Motor neuron (in vitro differentiated cells): Measurements from ENCODE around the gene CAMK2A. TPM values are rescaled to one million over a fixed set of nuclear protein-coding genes. Genes with fewer than 3 reads are reported as not detected.

Experiments
- ATAC-seq, 8 experiments: fragments of 200-7000 bp; cut with Tn5 transposase; replicated peaks in 6 of 8; 2 replicates each; pipeline ENCODE4 v1.8.0; 2021; ENCODE audit warnings: mild to moderate bottlenecking in 8 of 8, moderate library complexity in 8 of 8
- H3K27ac ChIP-seq, 2 donors: fragments of 250-450 bp; sonication (Bioruptor Pico); 2 replicates each; pipeline ENCODE4 v1.9.0; 2021; ENCODE audit warnings: antibody characterized with exemption in 2 of 2, mild to moderate bottlenecking in 2 of 2, moderate library complexity in 1 of 2
- H3K4me1 ChIP-seq, 2 donors: fragments of 250-450 bp; sonication (Bioruptor Pico); replicated peaks in 1 of 2; 2 replicates each; pipeline ENCODE4 v1.6.1; 2021; ENCODE audit warnings: antibody characterized with exemption in 2 of 2, mild to moderate bottlenecking in 2 of 2, moderate library complexity in 1 of 2
- H3K4me3 ChIP-seq, 5 donors: fragments of 250-450 bp; sonication (Bioruptor Pico); 2 replicates each; pipeline ENCODE4 v1.9.0; 2021; ENCODE audit warnings: antibody characterized with exemption in 5 of 5, mild to moderate bottlenecking in 5 of 5, moderate library complexity in 4 of 5
- WGBS, 10 experiments: fragments of 450-650 bp; shearing (Covaris generic); methylation state at CpG; one replicate each; pipeline ENCODE4 v1.0.0; 2022; 5-methylcytosine and 5-hydroxymethylcytosine counted together
- in situ Hi-C, 9 experiments: fragments of 400-800 bp; cut with MboI; loops; one replicate each; pipeline ENCODE4 v1.15.0; 2021; ENCODE audit warnings: low sequenced_read_pairs in 9 of 9, low pct_unique_long_range_greater_than_20kb in 2 of 9; ENCODE audit not compliant: unreplicated experiment in 9 of 9
- total RNA-seq, 8 experiments: library from RNA; unstranded; fragments of 300-600 nt; gene quantifications; 2 replicates each; pipeline versions ENCODE4 v1.2.3 to v1.2.4, GENCODE V29; 2022

The CAMK2A gene
- total RNA-seq, 8 experiments from 2014 or later, result 0.13 to 5.6 (median 2.7) TPM

DNA sequence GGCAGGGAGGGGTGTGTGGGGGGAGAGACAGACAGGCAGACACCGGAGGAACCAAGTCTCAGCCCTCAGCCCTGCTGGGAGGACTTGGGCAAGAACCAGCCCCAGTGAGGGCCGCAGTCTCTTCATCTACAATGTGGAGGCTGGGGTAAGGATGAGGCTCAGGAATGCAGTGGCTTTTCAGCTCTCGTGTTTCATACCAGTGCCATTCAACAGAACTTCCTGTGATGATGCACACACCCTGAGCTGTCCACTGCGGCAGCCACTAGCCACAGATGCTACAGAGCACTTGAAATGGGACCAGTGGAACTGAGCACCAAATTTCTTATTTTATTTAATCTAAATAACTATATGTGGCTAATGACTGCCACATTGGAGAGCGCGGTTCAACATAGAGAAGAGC, 10.7 kb downstream of the CAMK2A start:
- peak in 4 of 8 experiments; percentile 20 to 53 (median 34) for ATAC-seq
- no peak overlapping the region for H3K27ac ChIP-seq
- 0 to 100% (median 86%) methylated on average over 1 to 3 of the region's 6 CpGs; no CpG with 5 or more reads in 4 of the 10 experiments for WGBS, 10 experiments
- H3K4me3 ChIP-seq, result no peak overlapping the region
- in situ Hi-C loops, result no loop called here
- H3K4me1 ChIP-seq, result peaks cover 3 to 21% of the 10 kb centered on the region in 2 donors

DNA sequence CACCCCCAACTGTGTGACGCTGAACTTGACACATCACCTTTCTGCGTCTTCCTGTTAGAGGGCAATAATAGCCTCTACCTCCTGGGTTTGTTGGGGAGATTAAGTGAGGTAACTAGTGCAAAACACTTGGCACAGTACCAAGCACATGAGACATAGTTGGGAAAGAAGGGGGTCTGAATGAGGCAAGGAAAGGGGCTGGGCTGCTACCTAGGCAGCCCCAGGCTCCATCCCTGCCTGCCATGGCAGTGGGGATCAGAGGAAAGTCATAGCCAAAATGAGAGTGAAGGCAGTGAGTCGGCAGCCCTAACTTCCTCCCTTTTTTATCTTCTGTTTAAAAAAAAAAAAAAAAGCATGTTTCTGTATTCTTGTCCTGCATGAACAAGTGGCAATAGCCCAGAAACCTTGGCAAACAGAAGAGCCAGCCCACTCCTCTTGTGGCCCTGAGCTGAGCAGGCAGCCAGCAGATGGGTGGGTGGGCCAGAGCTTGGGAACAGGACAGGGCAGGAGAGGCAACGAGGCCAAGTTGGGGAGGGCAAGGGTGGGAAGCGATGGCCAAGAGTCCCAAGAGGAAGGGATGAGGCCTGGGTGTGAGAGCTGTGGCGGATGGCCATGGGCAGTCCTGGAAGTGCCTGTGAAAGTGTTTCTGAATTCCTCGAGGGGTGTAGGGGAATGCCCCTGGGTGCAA, 11.4 kb downstream of the CAMK2A start:
- Histone ChIP-seq H3K4me3 (no peak overlapping the region), H3K4me1 (peaks cover 3 to 21% of the 10 kb centered on the region in 2 donors), H3K27ac (no peak overlapping the region)
- in situ Hi-C loops, result no loop called here
- ATAC-seq, result peak in 3 of 8 experiments; percentile 11 to 30 (median 18)
- WGBS, 10 experiments, result 60 to 100% (median 86%) methylated on average over 1 to 3 of the region's 7 CpGs; no CpG with 5 or more reads in 5 of the 10 experiments

DNA sequence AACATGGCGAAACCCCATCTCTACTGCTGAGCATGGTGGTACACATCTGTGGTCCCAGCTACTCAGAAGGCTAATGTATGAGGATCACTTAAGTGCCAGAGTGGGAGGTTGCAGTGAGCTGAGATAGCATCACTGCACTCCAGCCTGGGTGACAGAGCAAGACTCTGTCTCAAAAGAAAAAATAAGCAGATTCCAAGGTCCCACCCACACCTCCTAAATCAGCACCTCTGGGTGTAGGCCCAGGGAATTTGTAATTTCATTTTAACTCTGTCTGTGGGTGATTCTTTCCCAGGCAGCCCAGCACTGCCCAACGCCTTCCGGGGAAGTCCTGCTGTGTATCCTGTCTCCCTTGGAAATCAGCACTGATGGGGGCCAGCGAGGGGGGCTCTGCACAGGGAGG, 12.5 kb downstream of the CAMK2A start:
- 20 to 83% (median 45%) methylated on average over 1 to 2 of the region's 4 CpGs; no CpG with 5 or more reads in 6 of the 10 experiments for WGBS, 10 experiments
- in situ Hi-C loops, result no loop called here
- ATAC-seq, result peak in 2 of 8 experiments; percentile 30 to 41
- Histone ChIP-seq H3K27ac (no peak overlapping the region), H3K4me3 (no peak overlapping the region), H3K4me1 (peaks cover 3 to 23% of the 10 kb centered on the region in 2 donors)

DNA sequence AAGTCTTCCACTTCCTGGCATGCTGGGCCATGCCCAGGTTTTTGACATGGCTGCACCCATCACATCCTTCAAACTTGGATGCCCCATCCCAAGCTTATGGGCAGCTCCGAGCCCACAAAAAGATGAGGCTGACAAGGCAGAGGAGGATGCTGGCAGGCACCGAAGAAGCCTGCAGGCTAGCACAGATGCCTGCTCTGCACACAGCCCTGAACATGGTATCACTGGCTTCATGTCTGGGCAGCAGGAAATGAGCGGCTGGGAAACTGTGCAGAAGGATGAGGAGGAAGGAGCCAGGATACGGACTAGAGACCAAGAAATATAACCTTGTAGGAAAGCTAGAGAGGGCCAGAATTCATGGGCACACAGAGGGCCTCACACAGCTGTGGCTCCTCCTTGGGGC, 14.8 kb downstream of the CAMK2A start:
- WGBS, 10 experiments, result 79 to 100% (median 96%) methylated on average over 1 to 3 of the region's 4 CpGs; no CpG with 5 or more reads in 3 of the 10 experiments
- Histone ChIP-seq H3K4me1 (peaks cover 0 to 13% of the 10 kb centered on the region in 2 donors), H3K27ac (no peak overlapping the region), H3K4me3 (no peak overlapping the region)
- ATAC-seq, result no peak
- in situ Hi-C loops, result loop anchor here in 1 of 9 experiments (25.0 kb wide), 1 partner anchor 87 kb away; the partner anchor contains the start of gene TCOF1

DNA sequence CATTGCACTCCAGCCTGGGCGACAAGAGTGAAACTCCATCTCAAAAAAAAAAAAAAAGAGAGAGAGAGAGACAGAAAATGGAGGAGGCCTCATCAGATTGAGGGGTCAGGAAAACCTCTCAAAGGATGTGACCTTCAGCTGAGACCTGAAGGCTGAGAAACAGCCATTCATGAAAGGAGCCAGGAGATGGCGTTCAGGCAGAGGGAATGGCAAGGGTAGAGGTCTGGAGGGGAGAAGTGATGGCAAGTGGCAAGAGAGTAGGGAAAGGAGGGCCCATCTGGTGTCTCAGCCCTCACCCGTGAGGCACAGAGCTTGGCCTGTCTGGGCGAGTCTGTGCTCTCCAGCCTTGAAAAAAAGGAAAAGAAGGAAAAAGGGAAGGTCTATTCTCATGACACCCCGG, 17.0 kb downstream of the CAMK2A start:
- in situ Hi-C loops, result loop anchor here in 1 of 9 experiments (25.0 kb wide), 1 partner anchor 90 kb away; the partner anchor contains the start of gene TCOF1
- no peak overlapping the region for H3K27ac ChIP-seq
- ATAC-seq, result peak; percentile 83 to 93 (median 88)
- WGBS, 10 experiments, result 11 to 69% (median 48%) methylated on average over 1 to 3 of the region's 5 CpGs; no CpG with 5 or more reads in 2 of the 10 experiments
- no peak overlapping the region for H3K4me3 ChIP-seq
- peaks cover 0 to 2% of the 10 kb centered on the region in 2 donors for H3K4me1 ChIP-seq

DNA sequence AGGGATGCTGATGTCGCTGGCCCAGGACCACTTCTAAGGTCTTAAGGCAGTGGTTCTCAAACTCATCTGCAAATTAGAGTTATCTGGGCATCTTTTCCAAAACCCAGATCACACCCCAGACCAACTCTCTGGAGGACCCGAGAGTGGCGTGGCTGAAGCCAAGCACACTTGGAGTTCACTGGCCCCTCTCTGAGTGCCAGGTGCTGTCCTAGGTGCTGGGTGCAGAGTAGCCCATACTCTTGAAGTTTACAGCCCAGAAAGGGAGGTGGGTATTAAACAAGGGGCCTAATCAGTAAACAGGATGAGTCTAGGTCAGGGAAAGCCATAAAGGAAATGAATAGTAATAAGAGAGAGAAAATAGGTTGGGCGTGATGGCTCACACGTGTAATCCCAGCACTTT, 17.6 kb downstream of the CAMK2A start:
- ATAC-seq, result no peak
- 80 to 100% (median 93%) methylated on average over 1 to 3 of the region's 5 CpGs; no CpG with 5 or more reads in 3 of the 10 experiments for WGBS, 10 experiments
- in situ Hi-C loops, result loop anchor here in 1 of 9 experiments (25.0 kb wide), 1 partner anchor 90 kb away; the partner anchor contains the start of gene TCOF1
- Histone ChIP-seq H3K4me1 (peaks cover 5 to 8% of the 10 kb centered on the region in 2 donors), H3K4me3 (no peak overlapping the region), H3K27ac (no peak overlapping the region)

DNA sequence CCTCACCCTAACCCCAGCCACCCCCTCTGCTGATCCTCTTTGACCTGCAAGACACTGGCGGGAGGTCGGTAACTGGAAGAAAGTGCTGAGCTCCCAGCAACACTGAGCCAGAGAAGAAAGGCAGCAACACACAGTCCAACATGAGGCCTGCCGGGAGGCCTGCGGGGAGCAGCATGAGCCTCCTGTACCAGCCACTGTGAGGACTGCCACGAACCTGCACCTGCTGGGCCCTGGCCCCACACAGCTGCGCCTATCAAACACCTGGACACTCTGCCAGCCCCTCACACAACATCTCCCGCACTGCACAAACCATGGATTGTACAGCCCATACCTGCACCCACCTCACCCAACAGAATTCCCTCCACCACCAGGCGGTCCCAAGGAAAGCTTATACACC, 18.3 kb downstream of the CAMK2A start:
- no peak for ATAC-seq
- Histone ChIP-seq H3K27ac (no peak overlapping the region), H3K4me1 (peaks cover 11 to 13% of the 10 kb centered on the region in 2 donors), H3K4me3 (no peak overlapping the region)
- 20 to 100% (median 97%) methylated on average over 1 to 5 of the region's 8 CpGs; no CpG with 5 or more reads in 4 of the 10 experiments for WGBS, 10 experiments
- in situ Hi-C loops, result loop anchor here in 1 of 9 experiments (25.0 kb wide), 1 partner anchor 91 kb away; the partner anchor contains the start of gene TCOF1

DNA sequence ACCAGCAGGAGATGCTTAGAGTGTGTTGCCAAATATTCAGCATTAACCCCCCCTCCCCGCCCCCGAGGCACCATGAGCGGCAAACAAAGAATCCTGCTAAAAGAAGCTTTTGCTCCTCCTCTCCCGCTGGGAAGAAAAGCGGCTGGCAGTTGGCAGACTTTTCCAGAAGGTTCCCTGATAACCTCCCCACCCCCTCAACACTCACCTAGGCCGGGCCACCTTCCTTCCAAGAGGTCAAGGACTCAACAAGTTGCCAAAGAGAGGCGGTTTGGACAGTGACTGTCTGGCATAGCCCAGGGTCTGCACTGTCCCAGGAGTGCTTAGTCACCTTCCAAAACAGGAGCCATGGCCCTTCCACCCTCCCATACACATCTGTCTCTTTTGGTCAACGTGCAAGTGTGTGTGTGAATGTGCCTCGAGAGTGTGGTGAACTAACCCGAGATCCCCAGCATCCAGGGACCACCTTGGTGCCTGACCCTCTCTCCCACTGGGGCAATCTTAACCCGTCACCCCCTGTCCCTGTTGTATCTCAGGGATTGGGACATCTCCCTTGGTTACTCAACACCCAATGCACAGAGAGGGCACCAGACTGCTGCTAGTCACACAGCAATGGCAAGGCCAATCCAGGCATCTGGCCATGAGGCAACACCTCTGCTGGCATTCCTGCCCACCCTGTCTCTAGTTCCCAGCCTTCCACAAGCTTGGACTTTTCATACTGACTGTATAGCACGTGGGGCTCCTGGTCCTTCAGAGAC, 18.9 kb downstream of the CAMK2A start:
- Histone ChIP-seq H3K4me3 (no peak overlapping the region), H3K4me1 (peaks cover 12 to 13% of the 10 kb centered on the region in 2 donors), H3K27ac (no peak overlapping the region)
- WGBS, 10 experiments, result 0 to 78% (median 56%) methylated on average over 1 to 5 of the region's 12 CpGs; no CpG with 5 or more reads in 6 of the 10 experiments
- ATAC-seq, result no peak
- in situ Hi-C loops, result loop anchor here in 1 of 9 experiments (25.0 kb wide), 1 partner anchor 92 kb away; the partner anchor contains the start of gene TCOF1

DNA sequence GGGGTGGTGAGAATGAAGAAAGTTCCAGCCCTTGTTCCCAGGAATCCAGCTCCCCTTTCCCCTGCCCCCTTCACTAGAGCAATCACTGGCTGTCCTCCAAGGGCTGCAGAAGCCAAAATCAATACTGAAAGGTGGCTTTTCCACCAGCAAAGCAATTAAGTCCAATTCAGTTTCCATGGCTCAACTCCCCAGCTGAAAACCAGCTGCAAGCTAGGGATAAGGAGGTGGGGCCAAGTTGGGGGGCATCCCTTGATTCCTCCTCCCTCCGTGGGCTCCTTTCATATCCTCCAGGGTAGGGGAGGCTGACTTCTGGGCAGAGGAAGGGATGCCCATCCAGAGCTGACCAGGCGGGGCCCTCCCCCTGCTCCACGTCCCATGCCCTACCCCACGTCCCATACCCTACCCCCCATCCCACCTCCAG, 22.7 kb downstream of the CAMK2A start:
- H3K4me3 ChIP-seq, result no peak overlapping the region
- no peak overlapping the region for H3K27ac ChIP-seq
- in situ Hi-C loops, result loop anchor here in 1 of 9 experiments (25.0 kb wide), 1 partner anchor 95 kb away; the partner anchor contains the start of gene TCOF1
- WGBS, 10 experiments, result 63% methylated on average over 3 of the region's 4 CpGs; no CpG with 5 or more reads in 9 of the 10 experiments
- peaks cover 24 to 25% of the 10 kb centered on the region in 2 donors for H3K4me1 ChIP-seq
- ATAC-seq, result peak in 5 of 8 experiments; percentile 14 to 64 (median 17)

DNA sequence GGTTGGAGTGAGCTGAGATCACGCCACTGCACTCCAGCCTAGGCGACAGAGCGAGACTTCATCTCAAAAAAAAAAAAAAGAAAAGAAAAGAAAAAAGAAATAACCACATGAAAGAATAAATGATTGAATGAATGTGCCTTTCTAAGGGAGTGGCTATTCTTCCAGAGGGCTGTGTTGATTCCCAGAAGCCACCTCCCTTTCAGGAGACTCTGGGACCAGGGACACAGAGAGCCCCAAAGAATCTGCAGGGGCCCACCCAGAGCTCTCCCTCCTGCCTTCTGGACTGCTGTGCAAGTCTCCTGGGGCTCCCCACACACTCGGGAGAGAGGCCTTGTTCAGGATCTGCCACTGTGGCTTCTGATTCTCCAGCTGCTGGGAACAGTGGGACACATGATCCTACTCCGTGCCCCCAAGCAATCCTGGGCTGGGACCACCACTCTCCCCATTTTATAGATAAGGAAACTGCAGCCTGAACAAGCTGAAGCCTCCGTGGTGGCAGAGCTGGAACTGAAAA, 23.6 kb downstream of the CAMK2A start:
- no peak overlapping the region for H3K4me3 ChIP-seq
- WGBS, 10 experiments, result 40 to 100% (median 80%) methylated on average over 1 to 5 of the region's 6 CpGs

DNA sequence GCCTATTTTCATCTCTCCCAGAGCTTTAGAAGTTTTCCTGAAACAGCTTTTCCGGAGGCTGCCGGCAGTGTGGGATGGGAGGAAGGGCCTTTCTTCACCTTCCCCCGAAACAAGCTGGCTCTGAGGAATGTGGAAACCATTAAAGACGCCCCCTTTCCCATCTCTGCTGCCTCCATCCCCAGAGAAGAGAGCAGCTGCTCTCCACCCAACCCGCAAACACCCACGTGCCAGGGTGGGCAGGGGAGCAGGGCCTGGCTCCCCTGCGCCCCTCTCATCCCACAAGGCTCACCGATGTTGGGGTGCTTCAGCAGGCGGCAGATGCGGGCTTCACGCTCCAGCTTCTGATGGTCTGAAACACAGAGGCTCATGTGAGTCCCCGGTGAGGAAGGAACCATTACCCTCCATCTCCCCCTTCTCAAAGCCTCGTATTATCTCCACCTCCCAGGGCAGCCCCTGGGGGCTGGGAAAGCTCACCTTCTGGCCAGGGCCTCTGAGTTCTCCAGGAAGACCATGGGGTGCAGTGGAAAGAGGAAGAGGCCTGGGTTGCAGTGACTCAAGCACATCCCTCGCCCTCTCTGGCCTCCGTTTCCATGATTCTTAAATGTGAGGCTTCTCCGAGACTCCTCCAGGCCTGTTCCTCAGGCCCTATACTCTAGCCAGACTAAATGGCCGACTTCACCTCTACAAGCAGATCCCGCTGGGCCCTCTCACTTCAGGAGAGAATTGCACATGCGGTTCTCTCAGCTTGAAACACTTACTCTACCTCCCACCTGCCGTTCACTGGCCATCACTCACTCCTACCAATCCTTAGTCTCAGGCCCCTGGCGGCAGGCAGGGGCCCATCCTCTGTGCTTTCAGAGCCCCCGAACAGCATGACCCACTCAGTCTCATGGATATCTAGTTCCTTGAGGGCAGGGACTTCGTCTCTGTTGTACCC, 24.6 kb downstream of the CAMK2A start:
- H3K4me1 ChIP-seq, result peaks cover 24 to 25% of the 10 kb centered on the region in 2 donors
- no peak overlapping the region for H3K27ac ChIP-seq
- no peak overlapping the region for H3K4me3 ChIP-seq
- in situ Hi-C loops, result loop anchor here in 1 of 9 experiments (25.0 kb wide), 1 partner anchor 97 kb away; the partner anchor contains the start of gene TCOF1
- WGBS, 10 experiments, result 85 to 96% (median 87%) methylated on average over 2 to 11 of the region's 23 CpGs; no CpG with 5 or more reads in 5 of the 10 experiments
- no peak for ATAC-seq

More for the DNA sequence above, 23.6 kb downstream of the CAMK2A start:
- in situ Hi-C loops, result loop anchor here in 1 of 9 experiments (25.0 kb wide), 1 partner anchor 96 kb away; the partner anchor contains the start of gene TCOF1
- ATAC-seq, result peak in 2 of 8 experiments; percentile 51 to 54
- H3K4me1 ChIP-seq, result peaks cover 24 to 25% of the 10 kb centered on the region in 2 donors
- no peak overlapping the region for H3K27ac ChIP-seq
